ENCODE results near the gene COL13A1. TPM values are rescaled to one million over a fixed set of nuclear protein-coding genes. Genes with fewer than 3 reads are reported as not detected.

Gene COL13A1
- total and polyA plus RNA-seq, 2 of the 8 experiments (the other 6 are each of a cell fraction or from before 2014, with no cell fraction given) = 2.6 to 5.2 TPM

DNA sequence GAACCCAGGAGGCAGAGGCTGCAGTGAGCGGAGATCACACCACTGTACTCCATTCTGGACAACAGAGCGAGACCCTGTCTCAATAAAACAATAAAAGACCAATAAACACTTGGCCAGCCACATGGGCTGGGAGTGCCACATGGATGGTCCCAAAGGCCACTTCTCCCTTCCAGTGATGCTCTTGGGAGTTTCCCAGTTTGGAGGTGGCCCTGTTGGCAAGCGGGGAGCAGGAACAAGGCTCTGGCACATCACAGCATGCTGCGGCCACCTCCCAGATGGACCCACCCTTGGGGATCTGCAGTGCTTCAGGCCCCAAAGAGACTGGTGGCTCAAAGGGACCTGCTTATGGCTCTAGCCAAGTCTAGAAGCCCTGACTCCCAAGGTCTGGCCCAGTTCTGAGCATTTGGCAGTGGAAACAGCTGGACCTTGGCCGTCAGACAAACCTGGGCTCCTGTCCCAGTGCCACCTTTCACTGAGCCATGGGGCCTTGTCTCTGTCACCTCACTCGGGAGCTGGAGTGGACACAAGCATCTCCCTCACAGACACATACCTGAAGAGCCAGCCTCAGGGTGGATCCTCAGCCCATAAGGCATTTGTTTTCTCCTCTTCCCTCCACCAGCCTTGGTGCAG, 91.7 kb downstream of the COL13A1 start:
- Histone ChIP-seq H3K79me2 (ENCODE audit: control insufficient read depth in 1 of 2, insufficient read depth in 2 of 2, low read length in 2 of 2) (no peaks in the 10 kb centered on the region), H3K79me1 (ENCODE audit: low read depth, low read length) (no peaks in the 10 kb centered on the region), H3K23ac (ENCODE audit: insufficient read length) (no peak overlapping the region), H3K23me2 (ENCODE audit: low read depth, low read length) (no peaks in the 10 kb centered on the region), H3K9ac (replicated peaks in 1 of 4; ENCODE audit: extremely low read depth in 1 of 4, low read depth in 3 of 4, low read length in 3 of 4) (no peak overlapping the region), H3K4ac (replicated peaks; ENCODE audit: insufficient read length, low read depth, low read length) (no peak overlapping the region), H2BK15ac (ENCODE audit: low read length) (0 out of 2 replicates have a peak overlapping the region, but pooled peaks have one; percentile 10), H4K20me1 (replicated peaks in 1 of 2; ENCODE audit: control insufficient read depth in 1 of 2, insufficient read depth in 2 of 2, low read length in 2 of 2) (no peaks in the 10 kb centered on the region), H3K27ac (ENCODE audit: low read depth, low read length) (no peak overlapping the region), H4K5ac (ENCODE audit: insufficient read length, low read depth, low read length) (no peak overlapping the region), H4K8ac (ENCODE audit: extremely low read depth, insufficient read depth, low read length) (no peak overlapping the region), H2BK120ac (replicated peaks; ENCODE audit: low read depth, low read length) (no peak overlapping the region), H3K18ac (ENCODE audit: extremely low read depth, low read length) (no peak overlapping the region), H3K4me3 (ENCODE audit: extremely low read depth in 1 of 4, insufficient read depth in 2 of 4, low read depth in 3 of 4, low read length in 4 of 4) (no peak overlapping the region), H2BK5ac (ENCODE audit: low read depth, low read length) (no peak overlapping the region), H3K27me3 (replicated peaks in 1 of 4; ENCODE audit: control insufficient read depth in 3 of 4, extremely low read depth in 1 of 4, insufficient read depth in 3 of 4, low read length in 3 of 4) (no peaks in the 10 kb centered on the region; a peak in 2 of 7 replicates), H2BK12ac (ENCODE audit: low read depth, low read length) (no peak overlapping the region), H2AK5ac (ENCODE audit: low read depth, low read length) (no peak overlapping the region), H3K14ac (ENCODE audit: insufficient read length) (no peak overlapping the region), H3K4me1 (replicated peaks in 1 of 4; ENCODE audit: control insufficient read depth in 3 of 4, insufficient read depth in 4 of 4, low read length in 3 of 4) (peaks cover 0 to 18% (median 7%) of the 10 kb centered on the region in 4 experiments; a peak in 5 of 7 replicates), H3K9me3 (ENCODE audit: insufficient read depth in 2 of 2, low read depth in 1 of 2, low read length in 1 of 2) (no peaks in the 10 kb centered on the region; a peak in 1 of 4 replicates), H3K56ac (replicated peaks; ENCODE audit: insufficient read length, low read depth, low read length) (no peak overlapping the region), H2AFZ (ENCODE audit: low read length) (no peak overlapping the region), H3K36me3 (ENCODE audit: control insufficient read depth in 2 of 4, insufficient read depth in 4 of 4, low read length in 3 of 4) (no peaks in the 10 kb centered on the region), H3K4me2 (ENCODE audit: insufficient read depth in 1 of 2, low read depth in 2 of 2, low read length in 2 of 2) (no peak overlapping the region), H4K91ac (replicated peaks; ENCODE audit: insufficient read length, low read length) (no peak overlapping the region), H2BK20ac (ENCODE audit: low read length) (no peak overlapping the region)
- FAIRE-seq (no peak), DNase-seq (ENCODE audit: low read depth in 1 of 2, low spot score in 2 of 2) (no peak)
- ChIA-PET CTCF (ENCODE audit: partially characterized antibody) (interaction anchor here (1.0 to 9.4 kb wide), 6 partner anchors 8 to 240 kb away, joined by 3 to 209 read pairs (median 4); no protein-coding TSS in a partner anchor), POLR2A (ENCODE audit: partially characterized antibody) (no interaction called here)
- 93% methylated on average over 6 of the region's 6 CpGs; no CpG with 5 or more reads in 1 of the 2 experiments for WGBS, 2 experiments (ENCODE audit: extremely low coverage in 1 of 2, insufficient coverage in 1 of 2, insufficient read length in 1 of 2, insufficient replicate concordance in 2 of 2, low coverage in 1 of 2, low lambda C conversion rate in 2 of 2, missing lambda C conversion rate in 1 of 2)
- TF ChIP-seq HDAC6 (IDR thresholded peaks at IDR 0.05; ENCODE audit: low read depth, low read length) = no peak
- no peak for TF ChIP-seq RBBP5 (IDR thresholded peaks at IDR 0.05; ENCODE audit: borderline replicate concordance, low read depth, low read length)
- TF ChIP-seq GABPA (IDR thresholded peaks at IDR 0.05; ENCODE audit: borderline replicate concordance, insufficient read depth, low read length) = no peak
- no peak for TF ChIP-seq BCL11A (IDR thresholded peaks at IDR 0.05; ENCODE audit: low read depth in 2 of 2, low read length in 2 of 2)
- no peak for TF ChIP-seq KDM5A (IDR thresholded peaks at IDR 0.05; ENCODE audit: low read length)
- TF ChIP-seq, protein P1, sequence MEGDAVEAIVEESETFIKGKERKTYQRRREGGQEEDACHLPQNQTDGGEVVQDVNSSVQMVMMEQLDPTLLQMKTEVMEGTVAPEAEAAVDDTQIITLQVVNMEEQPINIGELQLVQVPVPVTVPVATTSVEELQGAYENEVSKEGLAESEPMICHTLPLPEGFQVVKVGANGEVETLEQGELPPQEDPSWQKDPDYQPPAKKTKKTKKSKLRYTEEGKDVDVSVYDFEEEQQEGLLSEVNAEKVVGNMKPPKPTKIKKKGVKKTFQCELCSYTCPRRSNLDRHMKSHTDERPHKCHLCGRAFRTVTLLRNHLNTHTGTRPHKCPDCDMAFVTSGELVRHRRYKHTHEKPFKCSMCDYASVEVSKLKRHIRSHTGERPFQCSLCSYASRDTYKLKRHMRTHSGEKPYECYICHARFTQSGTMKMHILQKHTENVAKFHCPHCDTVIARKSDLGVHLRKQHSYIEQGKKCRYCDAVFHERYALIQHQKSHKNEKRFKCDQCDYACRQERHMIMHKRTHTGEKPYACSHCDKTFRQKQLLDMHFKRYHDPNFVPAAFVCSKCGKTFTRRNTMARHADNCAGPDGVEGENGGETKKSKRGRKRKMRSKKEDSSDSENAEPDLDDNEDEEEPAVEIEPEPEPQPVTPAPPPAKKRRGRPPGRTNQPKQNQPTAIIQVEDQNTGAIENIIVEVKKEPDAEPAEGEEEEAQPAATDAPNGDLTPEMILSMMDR (IDR thresholded peaks at IDR 0.05; ENCODE audit: control extremely low read depth in 1 of 3, insufficient read depth in 1 of 3, low read depth in 1 of 3, low read length in 3 of 3) = no peak
- no peak for TF ChIP-seq CBX8 (IDR thresholded peaks at IDR 0.05; ENCODE audit: borderline replicate concordance, low read depth, low read length)
- TF ChIP-seq, protein P2, sequence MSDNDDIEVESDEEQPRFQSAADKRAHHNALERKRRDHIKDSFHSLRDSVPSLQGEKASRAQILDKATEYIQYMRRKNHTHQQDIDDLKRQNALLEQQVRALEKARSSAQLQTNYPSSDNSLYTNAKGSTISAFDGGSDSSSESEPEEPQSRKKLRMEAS (IDR thresholded peaks at IDR 0.05) = no peak
- no peak for TF ChIP-seq EGR1 (IDR thresholded peaks at IDR 0.05; ENCODE audit: borderline replicate concordance, low read depth, low read length)
- TF ChIP-seq NANOG (IDR thresholded peaks at IDR 0.05; ENCODE audit: insufficient read depth, low read depth, low read length, poor library complexity, severe bottlenecking) = no peak

Data from H1 (cell line).